NCI-H2029 treated with DMSO at 0.1 percent for 48 hours (cell line): ENCODE measurements around the gene ABHD18.

ENCODE experiments used
- DNase-seq: peaks from one replicate; lab custom pipeline; 2025; lab: John Stamatoyannopoulos, UW

Gene ABHD18

GRCh38 chr4:128068918-128069317 is 103.7 kb downstream of the ABHD18 start:
- no peak for DNase-seq

- no peak for DNase-seq
Measured at GRCh38 chr4:128076464-128076863, 111.3 kb downstream of the ABHD18 start.
